Measurements from ENCODE around the gene ITGAL.

The ITGAL gene

GRCh38 chr16:30565526-30565925 lies 93.0 kb downstream of the ITGAL start:
- DNase-seq (ENCODE audit: extremely low spot score), result no peak

DNA sequence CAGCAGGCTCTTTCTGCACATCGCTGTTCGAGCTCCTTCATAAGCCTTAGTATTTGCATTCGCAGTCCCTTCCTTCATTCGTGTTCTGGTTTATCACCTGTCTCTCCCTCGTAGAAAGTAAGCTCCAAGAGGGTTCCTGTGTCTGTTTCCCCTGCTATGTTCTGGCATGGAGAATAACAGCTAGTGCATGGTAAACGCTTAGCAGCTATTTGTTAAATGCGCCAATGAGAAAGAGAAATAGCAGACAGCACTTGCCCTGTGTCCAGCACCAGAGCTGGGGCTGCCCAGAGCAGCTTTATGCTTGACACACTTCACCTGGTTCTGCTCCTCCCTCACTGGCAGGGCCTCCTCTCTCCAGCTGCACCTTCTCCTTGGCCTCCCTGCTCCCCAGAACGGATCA lies 93.4 kb downstream of the ITGAL start:
- DNase-seq (ENCODE audit: extremely low spot score), result no peak
- TF ChIP-seq, protein P1, sequence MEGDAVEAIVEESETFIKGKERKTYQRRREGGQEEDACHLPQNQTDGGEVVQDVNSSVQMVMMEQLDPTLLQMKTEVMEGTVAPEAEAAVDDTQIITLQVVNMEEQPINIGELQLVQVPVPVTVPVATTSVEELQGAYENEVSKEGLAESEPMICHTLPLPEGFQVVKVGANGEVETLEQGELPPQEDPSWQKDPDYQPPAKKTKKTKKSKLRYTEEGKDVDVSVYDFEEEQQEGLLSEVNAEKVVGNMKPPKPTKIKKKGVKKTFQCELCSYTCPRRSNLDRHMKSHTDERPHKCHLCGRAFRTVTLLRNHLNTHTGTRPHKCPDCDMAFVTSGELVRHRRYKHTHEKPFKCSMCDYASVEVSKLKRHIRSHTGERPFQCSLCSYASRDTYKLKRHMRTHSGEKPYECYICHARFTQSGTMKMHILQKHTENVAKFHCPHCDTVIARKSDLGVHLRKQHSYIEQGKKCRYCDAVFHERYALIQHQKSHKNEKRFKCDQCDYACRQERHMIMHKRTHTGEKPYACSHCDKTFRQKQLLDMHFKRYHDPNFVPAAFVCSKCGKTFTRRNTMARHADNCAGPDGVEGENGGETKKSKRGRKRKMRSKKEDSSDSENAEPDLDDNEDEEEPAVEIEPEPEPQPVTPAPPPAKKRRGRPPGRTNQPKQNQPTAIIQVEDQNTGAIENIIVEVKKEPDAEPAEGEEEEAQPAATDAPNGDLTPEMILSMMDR (IDR thresholded peaks at IDR 0.05; ENCODE audit: control extremely low read depth, extremely low read depth, low read depth, missing control alignments), result no peak
- ChIA-PET POLR2A (interaction anchor here (1.5 kb wide), 1 partner anchor 136 kb away, joined by 3 read pairs; the partner anchor contains the start of gene DCTPP1), CTCF (interaction anchor here (0.8 to 4.5 kb wide), 8 partner anchors 8 to 136 kb away, joined by 3 to 17 read pairs (median 6); partner anchors contain the start of genes DCTPP1, SEPHS2, ZNF747 and ZNF764)

More at GRCh38 chr16:30565526-30565925, 93.0 kb downstream of the ITGAL start:
- TF ChIP-seq, protein P1 (IDR thresholded peaks at IDR 0.05; ENCODE audit: control extremely low read depth, extremely low read depth, low read depth, missing control alignments), result no peak
- POLR2A ChIA-PET, result interaction anchor here (1.5 kb wide), 1 partner anchor 136 kb away, joined by 3 read pairs; the partner anchor contains the start of gene DCTPP1
- CTCF ChIA-PET, result interaction anchor here (0.8 to 4.5 kb wide), 8 partner anchors 8 to 136 kb away, joined by 3 to 17 read pairs (median 6); partner anchors contain the start of genes DCTPP1, SEPHS2, ZNF747 and ZNF764

DNA sequence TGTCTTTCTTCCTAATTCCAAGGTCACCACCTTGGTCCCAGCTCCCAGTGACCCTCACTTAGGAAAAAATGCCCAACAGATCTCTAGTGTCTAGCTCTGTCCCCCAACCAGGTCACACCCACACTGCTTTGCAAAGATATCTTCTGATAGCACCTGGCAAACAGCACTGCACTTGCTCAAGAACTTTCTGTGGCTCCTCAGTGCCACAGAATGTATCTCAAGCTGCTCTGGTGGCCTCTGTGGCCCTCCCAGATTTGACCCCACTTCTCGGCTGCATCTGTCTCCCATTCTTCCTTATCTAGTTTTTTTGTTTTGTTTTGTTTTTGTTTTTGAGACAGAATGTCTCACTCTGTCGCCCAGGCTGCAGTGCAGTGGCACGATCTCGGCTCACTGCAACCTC lies 94.0 kb downstream of the ITGAL start:
- ChIA-PET CTCF (interaction anchor here (1.4 to 4.5 kb wide), 5 partner anchors 9 to 137 kb away, joined by 5 to 17 read pairs (median 10); partner anchors contain the start of genes DCTPP1, ZNF747 and ZNF764), POLR2A (interaction anchor here (1.5 kb wide), 1 partner anchor 137 kb away, joined by 3 read pairs; the partner anchor contains the start of gene DCTPP1)
- DNase-seq (ENCODE audit: extremely low spot score), result no peak
- TF ChIP-seq, protein P1 (IDR thresholded peaks at IDR 0.05; ENCODE audit: control extremely low read depth, extremely low read depth, low read depth, missing control alignments), result no peak

- CTCF ChIA-PET, result interaction anchor here (1.2 to 4.5 kb wide), 6 partner anchors 10 to 138 kb away, joined by 4 to 17 read pairs (median 9); partner anchors contain the start of genes DCTPP1, ZNF747 and ZNF764
- DNase-seq (ENCODE audit: extremely low spot score), result no peak
- POLR2A ChIA-PET, result interaction anchor here (1.4 kb wide), 1 partner anchor 9 kb away, joined by 4 read pairs; the partner anchor contains the start of gene ZNF764
- TF ChIP-seq, protein P1 (IDR thresholded peaks at IDR 0.05; ENCODE audit: control extremely low read depth, extremely low read depth, low read depth, missing control alignments), result no peak
Observed at GRCh38 chr16:30567160-30567990, 94.8 kb downstream of the ITGAL start.

- CTCF ChIA-PET, result interaction anchor here (0.7 to 4.5 kb wide), 10 partner anchors 10 to 382 kb away, joined by 3 to 17 read pairs (median 4); partner anchors contain the start of genes DCTPP1 and ZNF764
- TF ChIP-seq, protein P1 (IDR thresholded peaks at IDR 0.05; ENCODE audit: control extremely low read depth, extremely low read depth, low read depth, missing control alignments), result no peak
- POLR2A ChIA-PET, result interaction anchor here (0.7 to 1.4 kb wide), 2 partner anchors 10 to 89 kb away, joined by 3 to 4 read pairs; partner anchors contain the start of gene ZNF764
- peak; percentile 62 for DNase-seq (ENCODE audit: extremely low spot score)
Observed at GRCh38 chr16:30567991-30568638, 95.6 kb downstream of the ITGAL start.

GRCh38 chr16:30569281-30569680 lies 96.7 kb downstream of the ITGAL start:
- no peak for DNase-seq (ENCODE audit: extremely low spot score)
- TF ChIP-seq, protein P1 (IDR thresholded peaks at IDR 0.05; ENCODE audit: control extremely low read depth, extremely low read depth, low read depth, missing control alignments), result no peak
- CTCF ChIA-PET, result interaction anchor here (1.1 to 4.5 kb wide), 5 partner anchors 11 to 139 kb away, joined by 3 to 17 read pairs (median 5); partner anchors contain the start of genes DCTPP1 and ZNF764
- POLR2A ChIA-PET, result interaction anchor here (0.7 kb wide), 1 partner anchor 18 kb away, joined by 3 read pairs; no protein-coding TSS in a partner anchor
